ENCODE measurements around the gene ANP32A.

DNA sequence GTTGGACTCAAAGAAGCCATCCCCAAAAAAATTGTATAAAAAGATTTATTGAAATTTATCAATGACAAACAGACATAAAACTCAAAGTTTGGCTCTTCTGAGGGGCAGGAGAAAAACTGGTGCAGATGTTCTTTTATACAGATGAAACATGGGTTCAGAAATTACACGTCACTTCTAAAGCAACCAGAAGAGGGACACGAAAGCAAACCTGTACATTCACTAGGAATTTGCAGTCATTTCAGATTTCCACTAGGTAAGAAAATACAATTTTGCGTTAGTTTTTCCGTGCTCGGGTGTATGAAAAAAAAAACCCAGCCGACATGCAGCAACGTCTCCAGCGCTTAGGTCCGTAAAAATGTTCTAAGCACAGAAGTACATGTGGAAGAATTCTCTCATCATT lies 41.8 kb downstream of the ANP32A start:
- no peak for TF ChIP-seq EZH2 (IDR thresholded peaks at IDR 0.05; ENCODE audit: low read length)
- TF ChIP-seq CTCF (optimal IDR thresholded peaks at IDR 0.05 in 1 of 3, IDR thresholded peaks at IDR 0.05 in 1 of 3, conservative IDR thresholded peaks at IDR 0.05 in 1 of 3; ENCODE audit: extremely low read depth in 1 of 3, insufficient read depth in 2 of 3, low read length in 3 of 3), result no peak
